SU-DHL-6 (cell line): ENCODE results near the gene ZBTB16.

Experiments
- H2AFZ ChIP-seq: fragments of 200-600 bp; sonication (generic); 2 replicates; pipeline ENCODE4 v1.6.1; 2014; ENCODE audit warnings: low read depth, mild to moderate bottlenecking, moderate library complexity, mixed read lengths, antibody characterized with exemption, low read length; ENCODE audit not compliant: severe bottlenecking
- H3F3A ChIP-seq: fragments of 200-600 bp; shearing (Covaris generic); 2 replicates; pipeline ENCODE4 v1.6.0; 2016; ENCODE audit warnings: antibody characterized with exemption, mild to moderate bottlenecking; ENCODE audit not compliant: insufficient read depth
- H3K27ac ChIP-seq: fragments of 200-600 bp; sonication (generic); 2 replicates; pipeline ENCODE4 v1.5.1; 2016; ENCODE audit warnings: low read depth, mild to moderate bottlenecking, low read length, moderate library complexity, mixed read lengths
- H3K27me3 ChIP-seq: fragments of 200-600 bp; sonication (generic), shearing (Covaris generic); 2 replicates; pipeline ENCODE4 v1.6.0; 2014; ENCODE audit warnings: mild to moderate bottlenecking, low read length
- H3K36me3 ChIP-seq: fragments of 200-600 bp; sonication (generic); 2 replicates; pipeline ENCODE4 v1.6.1; 2014; ENCODE audit warnings: mild to moderate bottlenecking, low read length, mixed read lengths
- H3K4me2 ChIP-seq: fragments of 300-600, 200-600 bp; shearing (Covaris generic), sonication (generic); 2 replicates; pipeline ENCODE4 v1.6.0; 2014; ENCODE audit warnings: low read length, low read depth, mild to moderate bottlenecking; ENCODE audit not compliant: poor library complexity, severe bottlenecking
- H3K4me3 ChIP-seq: fragments of 200-600 bp; sonication (generic); 2 replicates; pipeline ENCODE4 v1.5.1; 2014; ENCODE audit warnings: antibody characterized with exemption, low read length, mild to moderate bottlenecking, mixed read lengths; ENCODE audit not compliant: insufficient read depth, poor library complexity, severe bottlenecking
- H3K79me2 ChIP-seq: fragments of 200-600 bp; sonication (generic); 2 replicates; pipeline ENCODE4 v1.6.1; 2014; ENCODE audit warnings: mild to moderate bottlenecking, low read length, moderate library complexity; ENCODE audit not compliant: insufficient read depth
- H3K9ac ChIP-seq: fragments of 200-600 bp; sonication (generic); 2 replicates; pipeline ENCODE4 v1.7.0; 2014; ENCODE audit warnings: mild to moderate bottlenecking, low read length
- H3K9me2 ChIP-seq: fragments of 200-600 bp; sonication (generic); replicated peaks from 2 replicates; pipeline ENCODE4 v1.6.1; 2014; ENCODE audit warnings: low read length; ENCODE audit not compliant: insufficient read depth
- H3K9me3 ChIP-seq: fragments of 200-600 bp; sonication (generic); 2 replicates; pipeline ENCODE4 v1.6.1; 2014; ENCODE audit warnings: low read length, mixed read lengths; ENCODE audit not compliant: insufficient read depth
- H4K20me1 ChIP-seq: fragments of 200-600 bp; sonication (generic); 2 replicates; pipeline ENCODE4 v1.6.1; 2014; ENCODE audit warnings: low read depth, mild to moderate bottlenecking, antibody characterized with exemption, low read length, moderate library complexity, mixed read lengths
- EZH2phosphoT487 ChIP-seq: fragments of 200-600 bp; sonication (generic), shearing (Covaris generic); conservative IDR thresholded peaks from 2 replicates; pipeline ENCODE4 v1.6.1; 2018; ENCODE audit warnings: mild to moderate bottlenecking, antibody characterized with exemption, low read length, moderate library complexity, mixed read lengths
- TF ChIP-seq, protein P1 (sequence below): fragments of 200-600 bp; sonication (generic); IDR thresholded peaks from one replicate; pipeline ENCODE4 v1.5.1; 2017; ENCODE audit warnings: antibody characterized with exemption, mild to moderate bottlenecking, low read length, moderate library complexity; ENCODE audit not compliant: insufficient read depth, poor library complexity, severe bottlenecking

ZBTB16 gene

DNA sequence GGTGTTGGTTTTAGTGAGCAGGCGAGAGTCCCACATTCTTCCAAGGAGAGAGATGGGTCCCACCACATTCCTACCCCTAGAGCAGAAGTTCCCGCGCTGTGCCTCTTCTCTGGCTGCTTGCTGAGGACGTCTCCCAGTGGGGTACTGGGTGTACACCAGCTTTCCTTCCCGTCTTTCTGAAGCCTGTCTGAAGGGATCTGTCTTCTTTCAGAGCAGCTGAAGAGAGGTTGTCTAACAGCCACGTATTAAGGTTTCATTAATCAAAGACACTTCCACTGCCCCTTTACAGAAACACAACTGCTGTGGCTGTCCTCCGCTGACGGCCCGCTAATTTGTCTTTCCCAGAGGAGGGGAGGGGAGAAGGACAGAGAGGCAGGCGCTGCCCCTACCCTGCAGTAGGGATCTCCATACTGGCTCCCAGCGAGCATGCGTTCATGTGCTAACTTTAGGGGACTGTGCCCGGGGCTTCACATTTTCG lies 56.0 kb downstream of the ZBTB16 start:
- Histone ChIP-seq H3K79me2 (no peaks in the 10 kb centered on the region), H3K4me3 (no peak overlapping the region), H3F3A (no peaks in the 10 kb centered on the region), H2AFZ (no peak overlapping the region), H4K20me1 (no peaks in the 10 kb centered on the region), H3K27ac (no peak overlapping the region), H3K9ac (no peak overlapping the region), H3K9me3 (no peaks in the 10 kb centered on the region), H3K9me2 (no peaks in the 10 kb centered on the region), H3K4me2 (no peak overlapping the region), H3K36me3 (no peaks in the 10 kb centered on the region), H3K27me3 (no peaks in the 10 kb centered on the region)
- TF ChIP-seq, protein P1, sequence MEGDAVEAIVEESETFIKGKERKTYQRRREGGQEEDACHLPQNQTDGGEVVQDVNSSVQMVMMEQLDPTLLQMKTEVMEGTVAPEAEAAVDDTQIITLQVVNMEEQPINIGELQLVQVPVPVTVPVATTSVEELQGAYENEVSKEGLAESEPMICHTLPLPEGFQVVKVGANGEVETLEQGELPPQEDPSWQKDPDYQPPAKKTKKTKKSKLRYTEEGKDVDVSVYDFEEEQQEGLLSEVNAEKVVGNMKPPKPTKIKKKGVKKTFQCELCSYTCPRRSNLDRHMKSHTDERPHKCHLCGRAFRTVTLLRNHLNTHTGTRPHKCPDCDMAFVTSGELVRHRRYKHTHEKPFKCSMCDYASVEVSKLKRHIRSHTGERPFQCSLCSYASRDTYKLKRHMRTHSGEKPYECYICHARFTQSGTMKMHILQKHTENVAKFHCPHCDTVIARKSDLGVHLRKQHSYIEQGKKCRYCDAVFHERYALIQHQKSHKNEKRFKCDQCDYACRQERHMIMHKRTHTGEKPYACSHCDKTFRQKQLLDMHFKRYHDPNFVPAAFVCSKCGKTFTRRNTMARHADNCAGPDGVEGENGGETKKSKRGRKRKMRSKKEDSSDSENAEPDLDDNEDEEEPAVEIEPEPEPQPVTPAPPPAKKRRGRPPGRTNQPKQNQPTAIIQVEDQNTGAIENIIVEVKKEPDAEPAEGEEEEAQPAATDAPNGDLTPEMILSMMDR: no peak
- TF ChIP-seq EZH2phosphoT487: no peak

DNA sequence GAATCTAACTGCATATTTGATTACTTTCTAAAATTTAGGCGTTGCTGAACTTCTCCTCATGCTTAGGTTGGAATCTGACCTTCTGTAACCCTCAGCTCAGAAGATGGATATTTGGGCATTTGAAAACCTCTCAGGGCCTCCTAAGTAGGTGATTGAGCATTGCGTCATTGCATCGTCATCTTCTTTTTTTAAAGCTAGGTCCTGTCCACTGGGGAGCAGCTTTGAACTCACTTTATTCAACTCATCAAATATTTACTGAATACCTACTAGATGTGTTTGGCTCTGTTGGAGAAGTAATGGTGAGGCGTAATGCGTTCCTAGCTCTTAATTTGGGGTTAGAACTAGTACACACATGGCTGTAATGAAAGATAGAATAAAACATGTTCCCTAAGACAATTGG lies 56.8 kb downstream of the ZBTB16 start:
- Histone ChIP-seq H3K27ac (no peak overlapping the region), H3F3A (no peaks in the 10 kb centered on the region), H3K4me3 (no peak overlapping the region), H3K9ac (no peak overlapping the region), H2AFZ (no peak overlapping the region), H3K9me3 (no peaks in the 10 kb centered on the region), H3K27me3 (no peaks in the 10 kb centered on the region), H3K9me2 (no peaks in the 10 kb centered on the region), H3K79me2 (no peaks in the 10 kb centered on the region), H3K36me3 (no peaks in the 10 kb centered on the region), H3K4me2 (no peak overlapping the region), H4K20me1 (no peaks in the 10 kb centered on the region)
- TF ChIP-seq, protein P1: no peak
- no peak for TF ChIP-seq EZH2phosphoT487

DNA sequence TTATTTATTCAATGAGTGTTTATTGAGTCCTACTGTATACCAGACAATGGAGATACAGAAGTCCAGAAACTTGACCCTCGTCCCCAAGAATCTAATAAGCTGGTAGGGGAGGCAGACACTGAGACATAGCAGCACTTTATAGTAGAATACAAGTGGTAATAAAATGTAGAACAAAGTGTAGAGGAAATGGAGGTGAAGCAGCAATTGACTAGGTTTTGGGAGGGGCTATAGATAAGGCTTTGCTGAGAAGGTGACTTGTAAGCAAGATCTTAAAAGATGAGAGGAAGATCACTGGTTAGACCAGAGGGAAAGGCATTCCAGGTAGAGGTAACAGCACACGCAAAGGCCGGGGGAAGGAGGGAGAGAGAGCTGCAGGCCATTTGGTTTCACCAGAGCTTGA lies 57.3 kb downstream of the ZBTB16 start:
- Histone ChIP-seq H3K9ac (no peak overlapping the region), H3K9me2 (no peaks in the 10 kb centered on the region), H3K4me3 (no peak overlapping the region), H4K20me1 (no peaks in the 10 kb centered on the region), H3K27ac (no peak overlapping the region), H3K27me3 (no peaks in the 10 kb centered on the region), H3K9me3 (no peaks in the 10 kb centered on the region), H3K79me2 (no peaks in the 10 kb centered on the region), H2AFZ (no peak overlapping the region), H3F3A (no peaks in the 10 kb centered on the region), H3K4me2 (no peak overlapping the region), H3K36me3 (no peaks in the 10 kb centered on the region)
- TF ChIP-seq, protein P1: no peak
- TF ChIP-seq EZH2phosphoT487: no peak

DNA sequence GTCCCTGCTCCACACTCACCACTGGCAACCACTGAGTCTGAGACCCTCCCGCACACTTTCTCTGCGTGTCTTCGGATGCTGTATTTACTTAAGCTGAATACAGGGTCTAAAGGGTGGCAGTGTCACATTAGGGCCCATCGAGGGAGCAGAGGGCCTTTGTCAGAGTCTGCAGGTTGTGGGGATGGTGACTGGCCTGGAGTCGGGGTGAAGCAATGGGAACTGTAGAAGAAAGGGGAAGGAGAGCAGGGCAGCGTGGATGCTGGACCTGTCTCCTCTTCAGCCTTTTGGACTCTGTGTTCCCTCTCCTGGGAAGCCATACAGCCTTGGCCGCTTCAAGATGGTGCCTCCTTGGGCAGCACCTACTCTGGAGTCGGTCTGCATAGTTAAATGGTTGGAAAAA lies 61.1 kb downstream of the ZBTB16 start:
- Histone ChIP-seq H3F3A (no peaks in the 10 kb centered on the region), H3K4me2 (no peak overlapping the region), H3K9me3 (no peaks in the 10 kb centered on the region), H3K4me3 (no peak overlapping the region), H4K20me1 (no peaks in the 10 kb centered on the region), H3K79me2 (no peaks in the 10 kb centered on the region), H3K9me2 (no peaks in the 10 kb centered on the region), H3K27me3 (no peaks in the 10 kb centered on the region), H3K27ac (no peak overlapping the region), H3K9ac (no peak overlapping the region), H3K36me3 (no peaks in the 10 kb centered on the region), H2AFZ (no peak overlapping the region)
- TF ChIP-seq EZH2phosphoT487: no peak
- TF ChIP-seq, protein P1: no peak
